Stimulated activated CD8-positive, alpha-beta memory T cell treated with anti-CD3 and anti-CD28 coated beads, Interleukin-2, amount 100 ng/mL, for 48 hours (primary cell): Measurements from ENCODE around the gene ADARB2.

Experiments
- DNase-seq, 2 donors: peaks; one replicate each; pipeline ENCODE4 v3.0.0-alpha.2; 2020; ENCODE audit warnings: low read depth in 2 of 2

The ADARB2 gene

DNA sequence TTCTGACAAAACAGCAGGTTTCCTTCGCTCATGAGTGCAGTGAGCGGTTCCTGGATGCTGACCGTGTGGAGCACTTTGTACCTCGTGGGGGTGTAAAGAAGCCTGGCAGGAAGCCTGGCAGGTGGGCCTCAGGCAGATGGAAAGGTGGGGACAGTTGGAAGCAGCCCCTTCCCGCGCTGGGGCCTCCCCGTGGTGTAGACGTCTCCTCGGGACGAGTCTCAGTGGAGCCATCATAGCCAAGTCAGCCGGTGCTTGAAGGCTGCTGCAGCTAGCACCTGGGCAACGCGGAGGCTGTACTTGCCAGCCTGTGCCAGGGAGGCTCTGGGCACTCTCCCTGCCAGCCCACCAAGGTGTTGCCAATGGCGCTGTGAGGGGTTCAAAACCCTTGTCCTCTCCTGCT lies 526.7 kb downstream of the ADARB2 start:
- no peak for DNase-seq

DNA sequence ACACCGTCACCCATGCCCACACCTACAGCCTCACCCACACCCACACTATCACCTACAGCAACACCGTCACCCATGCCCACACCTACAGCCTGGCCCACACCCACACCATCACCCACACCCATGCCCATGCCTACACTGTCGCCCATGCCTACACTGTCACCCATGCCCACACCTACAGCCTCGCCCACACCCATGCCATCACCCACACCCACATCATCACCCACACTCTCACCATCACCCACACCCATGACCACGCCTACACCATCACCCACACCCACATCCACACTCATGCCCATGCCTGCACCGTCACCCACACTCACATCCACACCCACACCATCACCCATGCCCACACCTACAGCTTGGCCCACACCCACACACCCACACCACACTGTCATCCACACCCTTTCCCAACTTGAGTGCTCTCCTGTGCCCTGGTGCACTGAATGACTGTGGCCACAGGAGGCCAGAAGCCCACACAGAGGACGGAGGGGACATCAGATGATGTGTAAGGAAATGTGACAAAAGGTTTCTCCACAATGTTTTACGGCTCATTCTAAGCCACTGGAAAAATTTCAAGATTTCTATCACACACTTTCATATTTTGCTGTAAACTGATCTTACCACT lies 527.9 kb downstream of the ADARB2 start:
- DNase-seq: no peak

DNA sequence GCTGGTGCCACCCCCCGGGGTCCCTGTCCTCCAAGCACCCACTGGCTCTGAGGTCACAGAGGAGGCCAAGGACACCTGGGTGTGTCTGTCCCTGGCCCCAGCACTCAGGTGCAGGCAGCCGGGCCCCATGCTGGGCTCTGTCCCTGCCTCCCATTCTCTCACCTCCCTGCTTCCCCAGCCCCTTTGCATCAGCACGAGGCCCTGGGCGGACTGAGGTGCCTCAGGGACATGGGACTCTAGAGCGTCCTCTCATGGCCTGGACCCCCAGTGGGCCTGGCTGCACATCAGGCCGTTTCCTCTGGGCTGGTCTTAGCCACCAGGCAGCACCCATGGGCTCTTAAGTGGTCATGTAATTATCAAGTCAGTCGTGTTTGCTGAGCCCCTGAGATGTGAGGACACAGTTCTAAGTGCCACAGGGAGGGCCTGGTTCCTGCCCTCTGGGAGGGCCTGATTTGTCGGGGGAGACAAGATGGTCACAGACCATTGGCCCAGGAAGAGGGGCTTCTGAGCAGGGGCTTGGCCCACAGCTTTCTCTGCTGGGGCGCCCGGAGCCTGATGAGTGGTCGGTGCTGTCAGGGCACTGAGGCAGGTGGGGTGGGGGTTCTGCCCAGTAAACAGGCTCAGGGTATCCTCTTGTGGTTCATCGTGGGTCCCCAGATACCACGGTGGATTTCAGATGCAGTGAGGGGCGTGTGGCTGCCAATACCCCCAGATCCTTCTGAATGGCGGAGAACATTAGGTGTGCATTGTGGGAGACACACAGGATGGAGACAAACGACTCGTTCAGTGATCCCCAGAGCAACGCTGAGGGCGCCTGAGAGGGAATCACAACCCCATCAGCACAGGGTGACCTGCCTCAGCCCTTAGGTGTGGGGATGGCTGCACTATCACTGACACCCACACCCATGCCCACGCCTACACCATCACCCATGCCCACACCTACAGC lies 528.7 kb downstream of the ADARB2 start:
- no peak for DNase-seq

DNA sequence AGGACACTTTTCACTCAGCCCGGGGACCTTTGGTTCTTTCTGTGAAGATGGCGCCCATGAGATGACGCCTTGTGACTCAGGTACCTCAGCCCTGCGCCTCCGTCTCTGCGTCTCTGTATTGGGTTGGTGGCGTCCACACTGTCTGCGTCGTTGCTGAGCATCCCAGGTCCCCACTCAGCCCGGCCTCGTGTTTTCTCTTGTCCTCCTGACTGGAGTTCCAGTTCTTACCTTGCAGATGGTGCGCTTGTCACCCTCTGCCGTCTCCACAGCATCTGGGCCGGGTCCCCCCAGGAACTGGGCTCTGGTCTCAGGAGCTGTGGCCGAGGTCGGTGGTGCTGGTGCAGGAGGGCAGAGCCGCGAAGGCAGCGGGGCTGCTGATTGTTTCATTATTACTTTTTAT lies 530.7 kb downstream of the ADARB2 start:
- no peak for DNase-seq

DNA sequence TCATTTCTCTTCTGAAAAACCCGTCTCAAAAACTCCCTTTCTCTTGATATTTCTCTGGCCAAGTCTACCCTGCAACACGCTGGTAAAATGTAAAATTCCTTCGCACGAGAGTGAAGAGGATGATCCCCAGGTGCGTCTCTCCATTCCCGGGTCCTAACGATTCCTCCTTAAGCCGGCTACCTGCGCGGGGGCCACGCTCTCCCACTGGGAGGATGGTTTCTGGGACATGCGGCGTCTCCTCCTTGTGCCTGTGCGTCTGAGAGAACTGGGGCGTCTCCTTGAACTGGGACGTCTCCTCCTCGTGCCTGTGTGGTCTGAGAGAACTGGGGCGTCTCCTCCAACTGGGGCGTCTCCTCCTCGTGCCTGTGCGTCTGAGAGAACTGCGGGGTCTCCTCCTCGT lies 531.2 kb downstream of the ADARB2 start:
- no peak for DNase-seq

DNA sequence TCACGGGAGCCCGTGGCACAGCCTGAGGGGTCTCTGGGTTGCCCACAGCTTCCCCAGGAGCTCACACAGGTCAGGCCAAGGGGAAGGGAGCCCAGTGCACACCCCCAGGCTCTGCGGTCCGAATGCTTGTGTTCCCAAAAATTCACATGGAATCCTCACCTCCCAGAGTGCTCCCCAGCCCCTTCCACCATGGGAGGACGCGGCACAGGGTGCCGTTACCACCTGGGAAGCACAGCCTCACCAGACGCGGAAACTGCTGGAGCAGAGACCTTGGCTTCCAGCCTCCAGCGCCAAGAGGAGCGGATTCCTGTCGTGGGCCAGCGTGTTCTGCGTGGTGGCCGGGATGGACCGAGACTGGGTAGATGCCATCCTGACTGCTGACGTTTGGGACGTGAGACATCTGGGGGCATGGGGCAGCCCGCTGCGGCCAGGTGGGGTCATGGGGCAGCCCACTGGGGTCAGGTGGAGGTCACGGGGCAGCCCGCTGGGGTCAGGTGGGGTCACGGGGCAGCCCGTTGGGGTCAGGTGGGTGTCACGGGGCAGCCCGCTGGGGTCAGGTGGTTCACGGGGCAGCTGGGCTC lies 531.8 kb downstream of the ADARB2 start:
- DNase-seq: no peak

DNA sequence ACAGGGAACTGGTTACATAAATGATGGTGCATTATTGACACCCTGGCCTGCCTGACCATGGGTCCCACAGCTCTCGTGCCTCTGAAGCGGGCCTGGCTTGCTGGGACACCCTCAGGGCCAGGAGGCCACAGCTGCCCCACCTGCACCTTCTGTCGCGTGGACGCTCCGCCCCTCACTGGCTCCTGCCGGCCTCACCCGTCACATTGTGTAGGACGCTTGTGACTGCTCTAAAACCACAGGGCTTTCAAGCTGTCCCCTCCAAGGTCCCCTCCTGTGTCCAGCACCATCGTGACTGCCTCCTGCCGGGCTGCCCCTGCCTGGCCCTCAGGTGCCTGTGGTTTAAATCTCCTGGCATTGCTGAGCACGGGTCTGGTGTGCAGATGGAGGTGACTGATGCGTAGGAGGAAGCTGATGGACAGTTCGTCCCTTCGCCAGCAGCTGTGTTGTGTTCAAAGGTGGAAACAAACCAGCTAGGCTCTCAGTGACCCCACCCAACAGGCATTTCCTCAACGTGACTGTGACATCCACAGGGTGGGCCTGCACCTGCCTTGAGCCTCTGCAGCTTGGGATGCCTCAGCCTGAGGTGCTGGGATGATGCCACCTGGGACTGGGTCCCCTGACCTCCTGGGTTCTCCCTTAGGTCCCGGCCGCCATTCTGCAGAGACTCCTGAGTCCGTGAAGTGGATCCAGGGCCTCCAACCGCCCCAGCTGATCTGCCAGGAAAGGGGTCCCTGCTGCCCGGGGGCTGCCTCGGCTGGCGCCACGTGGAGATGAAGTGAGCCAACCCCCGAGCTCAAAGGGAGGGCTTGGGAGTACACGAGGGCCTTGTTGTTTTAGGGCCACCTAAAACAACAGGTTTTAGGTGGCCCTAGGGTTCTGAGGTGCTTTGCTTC lies 532.6 kb downstream of the ADARB2 start:
- DNase-seq: no peak

DNA sequence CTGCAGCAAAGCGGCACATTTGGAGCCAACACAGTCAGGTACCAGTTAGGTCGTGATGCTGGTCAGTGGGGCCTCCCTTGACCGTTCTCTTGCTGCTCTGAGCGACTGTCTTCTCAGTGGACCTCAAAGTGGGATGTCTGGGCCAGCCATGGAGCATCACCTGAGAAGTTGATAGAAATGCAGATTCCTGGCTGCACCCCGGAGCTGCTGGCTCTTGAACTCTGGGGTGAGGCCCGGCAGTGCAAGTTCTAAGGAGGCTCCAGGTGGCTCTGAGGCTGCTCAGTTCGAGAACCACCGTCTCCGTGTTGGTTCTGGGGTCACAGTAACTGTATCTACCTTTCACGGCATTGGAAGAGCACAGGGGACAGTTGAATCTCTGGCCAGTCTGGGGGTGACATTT lies 533.6 kb downstream of the ADARB2 start:
- no peak for DNase-seq

DNA sequence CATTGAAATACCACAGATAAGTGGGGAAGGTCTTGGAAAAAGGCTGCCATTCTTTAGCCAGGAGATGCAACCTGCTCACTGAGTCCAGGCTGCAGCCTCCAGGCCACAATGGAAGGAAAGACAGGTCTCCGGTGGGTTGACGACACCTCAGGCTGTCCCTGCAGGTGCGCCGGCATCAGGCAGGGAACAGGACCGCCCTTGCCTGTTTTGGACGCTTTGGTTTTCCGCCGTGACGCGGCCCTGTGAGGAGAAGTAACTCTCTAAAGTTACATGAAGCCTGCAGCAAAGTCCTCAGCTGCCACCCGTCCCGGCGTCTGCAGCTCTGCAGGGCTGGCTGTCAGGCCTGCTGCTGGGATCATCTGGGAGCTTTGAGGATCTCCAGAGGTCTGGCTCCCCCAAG lies 534.1 kb downstream of the ADARB2 start:
- DNase-seq: no peak

DNA sequence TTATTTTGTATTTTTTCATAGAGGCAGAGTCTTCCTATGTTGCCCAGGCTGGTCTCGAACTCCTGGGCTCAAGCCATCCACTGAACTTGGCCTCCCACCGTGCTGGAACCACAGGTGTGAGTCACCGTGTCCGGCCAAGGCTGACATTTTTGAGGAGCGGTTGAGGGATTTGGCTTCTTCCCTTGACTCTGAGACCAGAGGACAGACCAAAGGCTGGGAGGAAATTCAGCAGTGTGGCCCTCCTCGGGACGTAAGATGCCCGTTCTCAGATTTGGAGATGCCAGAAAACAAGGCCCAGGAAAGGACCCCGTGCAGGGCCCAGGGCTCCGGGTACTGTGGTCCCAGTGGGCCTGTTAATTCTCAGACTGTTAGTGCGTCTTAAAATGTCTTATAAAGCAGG lies 535.0 kb downstream of the ADARB2 start:
- DNase-seq: no peak

DNA sequence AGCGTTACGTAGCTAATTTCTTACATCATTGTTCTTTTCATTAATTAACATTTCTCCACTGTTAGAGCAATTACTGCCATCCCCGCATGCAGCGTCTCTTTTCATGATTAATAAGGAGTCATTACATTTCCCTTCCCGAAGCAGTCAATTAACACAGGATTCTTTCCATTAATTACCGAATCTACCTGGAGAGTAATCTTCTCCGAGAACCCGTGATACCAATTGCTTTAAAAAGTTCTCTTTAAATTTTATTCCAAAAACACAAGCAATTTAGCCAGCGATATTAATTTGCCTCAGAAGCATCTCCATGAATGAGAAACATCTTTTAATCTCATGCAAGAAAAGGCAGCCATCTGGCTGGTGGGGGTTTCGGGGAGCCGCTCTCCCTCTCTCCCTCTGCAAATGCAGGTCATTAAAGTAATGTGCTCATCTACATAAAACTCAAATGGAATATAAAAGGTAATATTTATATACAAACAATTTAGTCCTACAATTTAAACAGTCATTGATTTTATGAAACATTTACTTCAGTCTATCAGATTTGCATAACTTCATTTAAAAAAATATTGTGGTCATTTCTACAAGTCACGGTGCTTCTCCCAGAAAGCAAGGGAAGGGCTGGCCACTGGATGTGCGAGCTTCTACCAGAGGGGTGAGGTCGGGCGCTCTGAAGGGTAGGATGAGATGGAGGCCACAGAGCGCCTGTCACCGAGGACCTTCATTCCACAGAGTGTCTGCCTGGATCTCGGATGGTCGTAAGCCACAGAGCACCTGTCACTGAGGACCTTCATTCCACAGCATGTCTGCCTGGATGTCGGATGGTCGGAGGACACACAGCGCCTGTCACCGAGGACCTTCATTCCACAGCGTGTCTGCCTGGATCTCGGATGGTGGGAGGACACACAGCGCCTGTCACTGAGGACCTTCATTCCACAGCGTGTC lies 536.2 kb downstream of the ADARB2 start:
- DNase-seq: no peak

DNA sequence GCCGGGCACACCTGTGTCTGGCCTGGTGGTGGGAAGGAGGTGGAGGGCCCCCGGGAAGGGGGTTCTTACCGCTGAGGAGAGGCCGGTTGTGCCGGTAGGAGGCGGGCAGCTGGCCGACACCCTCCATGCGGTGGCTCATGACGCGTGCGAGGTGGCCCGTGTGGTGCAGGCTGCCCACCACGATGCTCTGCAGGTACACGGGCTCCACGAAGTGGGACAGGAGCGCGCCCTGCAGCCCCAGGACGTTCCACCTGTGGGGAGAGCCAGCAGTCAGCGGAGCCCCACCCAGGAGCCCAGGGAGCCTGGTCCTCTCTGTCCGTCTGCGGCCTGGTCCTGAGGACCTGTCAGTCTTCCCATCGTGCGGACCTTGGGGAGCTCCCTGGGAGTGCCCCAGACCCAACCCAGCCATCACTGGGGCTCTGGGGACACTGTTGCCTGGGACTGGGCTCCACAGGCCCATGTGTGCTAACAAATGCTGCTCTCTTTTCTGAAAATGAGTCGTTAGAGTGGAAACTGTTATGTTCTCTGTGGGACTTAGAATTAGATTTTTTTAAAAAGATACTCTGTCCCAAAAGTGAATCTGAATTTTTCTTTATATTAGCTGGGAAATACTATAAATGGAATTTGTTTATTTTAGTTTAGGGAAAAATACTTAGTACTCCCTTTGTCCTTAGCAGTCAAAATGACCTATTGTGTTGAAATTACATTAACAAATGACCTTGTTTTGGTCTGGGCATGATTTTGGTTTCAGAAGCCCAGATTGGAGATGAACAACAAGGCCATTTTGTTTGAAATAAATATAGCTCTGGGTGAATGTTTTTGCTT lies 537.2 kb downstream of the ADARB2 start:
- no peak for DNase-seq

DNA sequence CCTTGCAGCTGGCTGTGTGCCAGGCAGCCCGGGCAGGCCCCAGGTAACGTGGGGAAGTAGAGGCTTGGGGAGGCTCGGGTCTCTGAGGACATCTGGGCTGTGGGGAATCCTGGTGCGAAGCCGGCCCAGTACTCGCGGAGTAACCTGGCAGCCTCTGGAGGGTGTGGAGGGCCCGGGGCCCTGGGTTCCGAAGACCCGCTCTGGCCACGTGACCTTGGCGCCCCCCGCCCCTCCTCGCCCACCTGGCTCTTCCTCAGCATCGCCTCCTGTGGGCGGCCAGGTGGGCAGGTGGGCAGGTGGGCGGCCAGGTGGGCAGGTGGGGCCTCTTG lies 538.0 kb downstream of the ADARB2 start:
- no peak for DNase-seq

DNA sequence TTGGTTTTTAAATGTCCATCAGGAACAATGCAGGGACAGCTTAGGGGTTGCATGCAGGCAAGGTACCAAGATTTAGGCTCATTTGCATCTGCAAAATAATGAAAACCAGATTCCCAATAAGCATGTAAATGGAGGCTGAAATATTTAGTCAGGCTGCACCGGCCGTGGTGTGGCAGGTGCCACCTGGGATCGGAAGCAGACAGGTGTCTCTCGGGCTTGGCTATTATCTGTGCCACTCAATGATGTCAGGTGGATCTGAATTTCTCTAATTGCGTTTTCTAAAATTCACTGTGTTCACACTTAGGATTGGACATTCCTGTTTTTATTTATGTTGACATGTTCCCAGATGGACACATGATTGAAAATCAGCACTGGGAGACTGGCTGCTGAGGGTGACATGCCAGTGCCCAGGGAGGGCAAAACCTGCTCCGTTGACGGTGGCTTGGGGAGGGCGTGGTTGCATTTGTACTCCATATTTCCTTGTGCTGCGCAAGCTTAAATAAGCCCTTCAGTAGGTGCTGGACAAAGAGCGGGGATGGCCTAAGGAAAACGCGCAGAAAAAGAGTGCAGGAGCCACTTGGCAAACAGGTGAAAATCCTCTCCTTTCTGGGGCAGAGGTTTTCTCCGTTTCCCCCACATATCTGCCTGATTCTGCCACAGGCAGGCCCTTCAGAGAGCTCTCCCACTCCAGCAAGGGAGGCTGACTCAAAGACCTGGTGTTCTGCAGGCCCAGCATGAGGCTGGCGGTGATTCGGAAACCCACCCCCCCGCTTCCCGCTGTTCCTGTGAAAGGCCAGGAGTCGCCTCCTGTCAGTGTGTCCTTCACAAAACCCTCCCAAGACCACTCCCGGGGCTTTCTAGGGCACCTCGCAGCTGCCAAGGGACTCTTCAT lies 538.6 kb downstream of the ADARB2 start:
- no peak for DNase-seq

DNA sequence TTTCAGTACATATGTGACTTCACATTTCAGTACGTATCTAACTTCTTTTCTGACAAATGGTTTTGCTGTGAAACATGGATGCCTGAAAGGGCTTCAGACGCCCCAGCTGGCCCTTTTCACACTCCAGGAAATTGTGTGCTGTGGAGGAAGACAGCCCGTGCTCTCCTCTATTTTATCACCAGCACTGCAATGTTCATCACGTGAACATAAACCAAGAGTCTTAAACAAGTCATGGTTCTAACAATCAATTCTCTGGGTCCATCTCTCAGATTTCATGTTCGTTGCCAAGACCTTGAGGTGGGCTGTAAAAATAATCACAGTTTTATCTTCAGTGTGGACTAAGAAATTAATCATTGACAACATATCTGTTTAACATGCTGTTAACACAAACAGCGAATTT lies 539.9 kb downstream of the ADARB2 start:
- no peak for DNase-seq

DNA sequence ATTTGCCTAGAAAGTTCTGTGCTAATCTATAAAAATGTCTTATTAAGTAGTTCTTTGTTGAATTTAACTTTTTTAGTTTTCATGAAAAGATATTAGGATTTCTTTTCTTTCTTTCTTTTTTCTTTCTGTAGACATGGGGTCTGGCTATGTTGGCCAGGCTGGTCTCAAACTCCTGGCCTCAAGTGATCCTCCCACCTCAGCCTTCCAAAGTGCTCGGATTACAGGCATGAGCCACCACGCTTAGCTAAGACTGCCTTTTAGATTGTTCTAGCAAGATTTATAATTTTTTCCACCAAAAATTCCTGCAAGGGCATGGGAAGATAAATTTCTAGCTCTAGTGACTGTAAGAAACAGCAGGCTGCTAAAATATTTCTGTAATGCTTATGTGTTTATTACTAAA lies 540.7 kb downstream of the ADARB2 start:
- no peak for DNase-seq

DNA sequence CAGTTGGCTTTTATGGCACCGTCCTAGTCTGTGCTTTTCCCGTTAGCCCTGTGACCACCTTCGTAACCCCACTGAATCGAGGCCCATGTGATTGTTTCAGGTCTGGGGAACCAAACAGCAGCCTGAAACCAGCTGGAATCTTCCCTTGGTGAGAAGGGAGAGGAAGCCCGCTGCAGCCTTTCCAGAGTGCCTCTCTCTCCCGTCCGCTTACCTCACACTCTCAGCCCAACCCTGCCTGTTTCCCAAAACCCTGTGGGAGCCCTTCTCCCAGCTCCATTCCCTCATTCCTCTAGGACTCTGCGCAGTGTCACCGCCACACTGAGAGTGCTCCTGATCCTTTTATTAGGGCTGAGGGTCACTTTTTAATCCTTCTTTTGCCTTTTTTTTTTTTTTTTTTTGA lies 541.5 kb downstream of the ADARB2 start:
- DNase-seq: no peak

DNA sequence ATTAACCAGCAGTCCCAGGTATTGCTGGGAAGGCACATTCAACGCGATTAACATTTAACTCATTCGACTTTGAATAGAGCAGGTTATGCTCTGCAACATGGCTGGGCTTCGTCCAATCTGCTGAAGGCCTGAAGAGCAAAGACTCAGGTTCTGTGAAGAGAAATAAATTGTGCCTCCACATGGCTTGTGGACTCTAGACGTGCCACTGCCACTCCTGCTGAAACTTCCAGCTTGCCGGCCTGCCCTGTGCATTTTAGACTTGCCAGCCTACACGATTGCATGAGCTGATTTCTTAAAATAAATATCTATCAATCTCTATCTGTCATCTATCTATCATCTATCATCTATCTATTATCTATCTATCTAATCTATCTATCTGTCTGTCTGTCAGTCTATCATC lies 543.2 kb downstream of the ADARB2 start:
- no peak for DNase-seq

DNA sequence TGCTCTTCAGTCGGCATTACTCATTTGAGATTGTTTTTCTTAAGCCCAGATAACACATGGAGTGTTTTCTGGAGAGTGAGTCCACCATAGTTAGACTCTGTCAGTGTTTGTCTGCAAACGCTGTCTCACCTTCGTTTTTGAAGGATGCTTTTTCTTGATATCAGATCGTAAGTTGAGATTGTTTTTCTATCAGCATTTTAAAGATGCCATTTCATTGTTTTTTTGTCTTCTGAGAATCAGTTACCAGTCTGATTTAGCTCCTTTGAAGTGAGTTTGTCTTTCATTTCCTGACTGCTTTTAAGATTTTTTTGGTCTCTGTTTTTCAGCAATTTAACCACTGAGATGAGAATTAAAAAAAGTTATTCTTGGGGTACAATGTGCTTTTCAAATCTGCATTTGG lies 543.8 kb downstream of the ADARB2 start:
- no peak for DNase-seq
